HCT116 (cell line): ENCODE data around the gene C13orf46. TPM values are rescaled to one million over a fixed set of nuclear protein-coding genes. Genes with fewer than 3 reads are reported as not detected.

Experiments used
- ATAC-seq: fragments of 200-7000 bp; cut with Tn5 transposase; 2 replicates; pipeline ENCODE4 v1.9.1; 2020; ENCODE audit warnings: mild to moderate bottlenecking, moderate library complexity
- BruUV-seq: library from RNA; stranded (reverse); fragments of 400-500 nt; replicated peaks from 2 replicates; lab custom pipeline; 2021; lab: Mats Ljungman, UMichigan
- CTCF ChIA-PET: fragments of 300-600 bp; sonication (Branson Sonifier 250); formaldehyde crosslinking; loops from one replicate; lab custom pipeline; 2021; ENCODE audit warnings: antibody characterized with exemption; lab: Charles Lee
- POLR2A ChIA-PET: fragments of 300-600, 350-600 bp; sonication (Branson Sonifier 250); formaldehyde crosslinking; loops from one replicate; lab custom pipeline; 2021; ENCODE audit warnings: antibody characterized with exemption; lab: Charles Lee
- RAD21 ChIA-PET, 2 experiments: fragments of 300-600 bp; sonication (Branson Sonifier 250); formaldehyde crosslinking; loops; one replicate each; lab custom pipeline; 2023; ENCODE audit warnings: low total read pairs in 2 of 2; ENCODE audit not compliant: uncharacterized antibody in 2 of 2, unreplicated experiment in 2 of 2, low non-redundant PET in 1 of 2; lab: Charles Lee
- DNase-seq: peaks from one replicate; pipeline ENCODE4 v3.0.0-alpha.2; 2010; ENCODE audit warnings: low read depth, low spot score
- H2AFZ ChIP-seq: fragments of 200-600 bp; shearing (Covaris generic), sonication (generic); 2 replicates; pipeline ENCODE4 v1.6.1; 2017; ENCODE audit warnings: low read depth, mixed run types, mixed read lengths, antibody characterized with exemption, low read length; ENCODE audit not compliant: poor library complexity, severe bottlenecking
- H3K27ac ChIP-seq: 2 replicates; pipeline ENCODE4 v1.5.1; 2012; ENCODE audit warnings: low read depth, low read length
- H3K27me3 ChIP-seq: fragments of 200-600 bp; sonication (generic); 2 replicates; pipeline ENCODE4 v1.6.1; 2016; ENCODE audit warnings: mixed run types, low read length, mixed read lengths; ENCODE audit not compliant: insufficient read depth
- H3K36me3 ChIP-seq, 2 experiments: fragments of 200-500 bp in 1 of 2; fragments of 200-600 bp in 1 of 2; sonication (Bioruptor generic) in 1 of 2; sonication (generic) in 1 of 2; 2 replicates each; pipeline versions ENCODE4 v1.5.1 to v1.6.1; 2014 to 2016; ENCODE audit warnings: low read length in 2 of 2, inconsistent platforms in 1 of 2, mixed read lengths in 1 of 2, mixed run types in 1 of 2; ENCODE audit not compliant: insufficient read depth in 2 of 2, control insufficient read depth in 1 of 2
- H3K4me1 ChIP-seq, 2 experiments: fragments of 200-600 bp in 1 of 2; sonication (generic) in 1 of 2; 2 replicates each; pipeline versions ENCODE4 v1.5.1 to v1.6.1; 2012 to 2017; ENCODE audit warnings: low read length in 2 of 2, inconsistent platforms in 1 of 2, mild to moderate bottlenecking in 1 of 2, mixed read lengths in 1 of 2, mixed run types in 1 of 2, moderate library complexity in 1 of 2; ENCODE audit not compliant: insufficient read depth in 2 of 2, control insufficient read depth in 1 of 2
- H3K4me2 ChIP-seq: fragments of 200-600 bp; sonication (generic); 2 replicates; pipeline ENCODE4 v1.6.1; 2017; ENCODE audit warnings: mixed run types, low read length, mixed read lengths
- H3K4me3 ChIP-seq, 2 experiments: fragments of 200-600 bp in 1 of 2; sonication (generic) in 1 of 2; replicated peaks in 1 of 2; 2 replicates each; pipeline ENCODE4 v1.5.1; 2011 to 2016; ENCODE audit warnings: low read length in 2 of 2, control low read depth in 1 of 2, low read depth in 1 of 2, mild to moderate bottlenecking in 1 of 2, mixed read lengths in 1 of 2, mixed run types in 1 of 2
- H3K79me2 ChIP-seq: fragments of 200-600 bp; sonication (generic); 2 replicates; pipeline ENCODE4 v1.6.1; 2017; ENCODE audit warnings: mild to moderate bottlenecking, mixed run types, low read length, moderate library complexity, mixed read lengths; ENCODE audit not compliant: insufficient read depth
- H3K9ac ChIP-seq: fragments of 200-600 bp; sonication (generic); 2 replicates; pipeline ENCODE4 v1.6.1; 2016; ENCODE audit warnings: low read length, mixed read lengths
- H3K9me2 ChIP-seq: fragments of 200-600 bp; sonication (generic), shearing (Covaris generic); 2 replicates; pipeline ENCODE4 v1.6.1; 2017; ENCODE audit warnings: mixed run types, mild to moderate bottlenecking, moderate library complexity; ENCODE audit not compliant: insufficient read depth
- H3K9me3 ChIP-seq, 2 experiments: fragments of 200-500 bp in 1 of 2; fragments of 200-600 bp in 1 of 2; sonication (Bioruptor generic) in 1 of 2; sonication (generic) in 1 of 2; 2 replicates each; pipeline ENCODE4 v1.6.1; 2014 to 2017; ENCODE audit warnings: low read length in 2 of 2, mixed read lengths in 2 of 2, inconsistent platforms in 1 of 2, low read depth in 1 of 2, mild to moderate bottlenecking in 1 of 2, mixed run types in 1 of 2, moderate library complexity in 1 of 2; ENCODE audit not compliant: control insufficient read depth in 1 of 2, insufficient read depth in 1 of 2
- H4K20me1 ChIP-seq: fragments of 200-600 bp; sonication (generic), shearing (Covaris generic); 2 replicates; pipeline ENCODE4 v1.6.1; 2017; ENCODE audit warnings: mixed run types, mild to moderate bottlenecking, moderate library complexity; ENCODE audit not compliant: insufficient read depth
- CBX3 ChIP-seq: IDR thresholded peaks from 2 replicates; pipeline ENCODE4 v1.6.1; 2012; ENCODE audit warnings: low read depth
- ELF1 ChIP-seq: IDR thresholded peaks from 2 replicates; pipeline ENCODE4 v1.6.1; 2012; ENCODE audit warnings: low read depth, borderline replicate concordance
- EZH2 ChIP-seq: fragments of 200-600 bp; sonication (generic); IDR thresholded peaks from 2 replicates; pipeline ENCODE4 v1.6.1; 2017; ENCODE audit warnings: antibody characterized with exemption, mixed run types
- JUND ChIP-seq: IDR thresholded peaks from 2 replicates; pipeline ENCODE4 v1.6.1; 2012
- RAD21 ChIP-seq: IDR thresholded peaks from 2 replicates; pipeline ENCODE4 v1.6.1; 2012; ENCODE audit warnings: low read depth, mild to moderate bottlenecking
- SIN3A ChIP-seq: IDR thresholded peaks from 2 replicates; pipeline ENCODE4 v1.6.1; 2012; ENCODE audit warnings: low read depth
- SRF ChIP-seq: IDR thresholded peaks from 2 replicates; pipeline ENCODE4 v1.6.1; 2012; ENCODE audit warnings: low read depth
- TCF7L2 ChIP-seq: IDR thresholded peaks from 2 replicates; pipeline ENCODE4 v1.7.0; 2011; ENCODE audit warnings: borderline replicate concordance, inconsistent platforms; ENCODE audit not compliant: insufficient read depth, insufficient read length; ENCODE audit errors: extremely low read depth
- ZFX ChIP-seq: fragments of 450-650 bp; IDR thresholded peaks from 2 replicates; pipeline ENCODE4 v1.6.1; 2017
- intact Hi-C: fragments of 100-400 bp; cut with micrococcal nuclease; formaldehyde crosslinking; loops from 2 replicates; pipeline ENCODE4 v1.10.0; 2022
- total RNA-seq: library from RNA; stranded (reverse); gene quantifications from one replicate; pipeline ENCODE4 v1.2.1, GENCODE V29; 2021; ENCODE audit not compliant: unreplicated experiment
- TF ChIP-seq, protein P1 (sequence below): IDR thresholded peaks from 2 replicates; pipeline ENCODE4 v1.6.1; 2012
- TF ChIP-seq, protein P2 (sequence below): IDR thresholded peaks from 2 replicates; pipeline ENCODE4 v1.6.1; 2012; ENCODE audit warnings: low read depth

Gene C13orf46
- total RNA-seq, 1 experiment from 2014 or later: 0.93 TPM

DNA sequence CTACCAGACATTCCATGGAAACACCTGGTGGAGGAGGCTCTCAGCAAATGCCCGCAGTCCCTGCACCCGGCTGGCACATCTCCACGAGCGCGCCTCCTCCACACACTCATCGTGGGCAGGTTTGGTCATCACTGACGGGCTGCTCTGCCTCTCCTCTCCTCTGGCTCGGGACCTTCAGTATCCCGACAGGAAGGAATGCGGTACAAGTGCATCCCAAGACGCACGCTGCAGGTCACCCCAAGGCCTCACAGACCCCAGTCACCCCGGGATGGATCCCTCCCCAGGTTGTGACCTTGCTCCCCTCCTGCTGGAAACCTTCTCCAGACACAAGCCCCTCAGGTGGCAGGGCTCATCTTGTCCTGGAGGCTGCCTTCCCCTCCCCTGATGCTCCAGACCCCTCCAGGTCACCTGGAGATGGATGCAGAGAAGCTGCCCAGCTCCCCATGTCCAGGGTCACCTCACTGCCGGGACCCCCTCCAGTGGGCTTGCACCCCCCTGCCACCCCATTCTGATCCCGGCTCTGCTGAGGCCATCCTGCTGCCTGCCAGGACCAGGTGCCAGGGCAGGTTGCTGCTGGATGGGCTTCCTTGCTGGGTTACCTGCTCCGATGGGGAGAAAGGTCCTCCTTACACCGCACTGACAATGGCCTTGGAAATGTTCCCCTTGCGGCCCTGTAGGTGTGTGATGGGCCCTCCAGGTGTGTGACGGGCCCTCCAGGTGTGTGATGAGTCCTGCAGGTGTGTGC, 29.9 kb downstream of the C13orf46 start:
- no peaks in the 10 kb centered on the region for H3K27me3 ChIP-seq
- H4K20me1 ChIP-seq: no peaks in the 10 kb centered on the region
- BruUV-seq: no TSS peak
- DNase-seq (no peak), ATAC-seq (no peak)
- intact Hi-C loops: no loop called here
- no peak overlapping the region for H3K9ac ChIP-seq
- H3K4me1 ChIP-seq: peaks cover 0 to 4% of the 10 kb centered on the region in 2 experiments; a peak in 1 of 4 replicates
- POLR2A ChIA-PET: no interaction called here
- H3K9me2 ChIP-seq: no peaks in the 10 kb centered on the region
- TF ChIP-seq JUND: no peak
- H3K9me3 ChIP-seq: no peaks in the 10 kb centered on the region
- RAD21 ChIA-PET: no interaction called here
- CTCF ChIA-PET: no interaction called here
- no peaks in the 10 kb centered on the region for H3K79me2 ChIP-seq
- H2AFZ ChIP-seq: no peak overlapping the region
- H3K36me3 ChIP-seq: no peaks in the 10 kb centered on the region
- no peak overlapping the region for H3K4me3 ChIP-seq
- H3K27ac ChIP-seq: no peak overlapping the region
- no peak overlapping the region for H3K4me2 ChIP-seq

DNA sequence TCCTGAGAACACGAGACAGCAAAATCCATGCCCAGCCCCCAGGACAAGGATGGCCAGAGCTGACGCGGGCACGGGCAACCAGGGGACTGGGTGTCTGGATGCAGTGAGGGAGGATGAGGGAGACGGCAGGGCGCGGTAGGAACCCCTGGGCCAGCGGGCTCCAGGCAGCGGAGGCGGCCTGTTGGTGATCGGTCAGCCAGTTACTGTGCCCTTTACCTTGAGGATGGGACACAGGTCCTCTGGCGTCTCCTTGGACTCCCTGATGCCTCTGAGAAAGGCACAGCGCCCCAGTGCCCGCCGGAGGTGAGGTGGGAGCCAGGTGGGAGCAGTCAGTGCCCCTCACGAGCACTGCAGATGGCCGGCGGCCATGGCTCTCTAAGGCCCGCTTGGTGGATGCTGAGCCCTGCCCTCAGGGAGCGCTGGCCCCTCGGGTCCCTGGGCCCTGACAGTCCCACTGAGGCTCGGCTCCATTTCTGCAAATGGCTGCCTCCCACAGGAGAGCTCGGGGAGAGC, 31.2 kb downstream of the C13orf46 start:
- H3K9me3 ChIP-seq: no peaks in the 10 kb centered on the region
- RAD21 ChIA-PET: no interaction called here
- no peak overlapping the region for H2AFZ ChIP-seq
- no peaks in the 10 kb centered on the region for H3K36me3 ChIP-seq
- BruUV-seq: no TSS peak
- ATAC-seq (no peak), DNase-seq (no peak)
- no peaks in the 10 kb centered on the region for H4K20me1 ChIP-seq
- no peak overlapping the region for H3K4me2 ChIP-seq
- H3K27ac ChIP-seq: no peak overlapping the region
- H3K4me3 ChIP-seq: no peak overlapping the region
- no peaks in the 10 kb centered on the region for H3K27me3 ChIP-seq
- H3K9ac ChIP-seq: no peak overlapping the region
- intact Hi-C loops: no loop called here
- TF ChIP-seq RAD21 (no peak), ZFX (no peak), SIN3A (no peak), SRF (no peak), TCF7L2 (no peak), CBX3 (no peak), EZH2 (no peak), ELF1 (no peak)
- TF ChIP-seq, protein P1, sequence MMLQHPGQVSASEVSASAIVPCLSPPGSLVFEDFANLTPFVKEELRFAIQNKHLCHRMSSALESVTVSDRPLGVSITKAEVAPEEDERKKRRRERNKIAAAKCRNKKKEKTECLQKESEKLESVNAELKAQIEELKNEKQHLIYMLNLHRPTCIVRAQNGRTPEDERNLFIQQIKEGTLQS: no peak
- TF ChIP-seq, protein P2, sequence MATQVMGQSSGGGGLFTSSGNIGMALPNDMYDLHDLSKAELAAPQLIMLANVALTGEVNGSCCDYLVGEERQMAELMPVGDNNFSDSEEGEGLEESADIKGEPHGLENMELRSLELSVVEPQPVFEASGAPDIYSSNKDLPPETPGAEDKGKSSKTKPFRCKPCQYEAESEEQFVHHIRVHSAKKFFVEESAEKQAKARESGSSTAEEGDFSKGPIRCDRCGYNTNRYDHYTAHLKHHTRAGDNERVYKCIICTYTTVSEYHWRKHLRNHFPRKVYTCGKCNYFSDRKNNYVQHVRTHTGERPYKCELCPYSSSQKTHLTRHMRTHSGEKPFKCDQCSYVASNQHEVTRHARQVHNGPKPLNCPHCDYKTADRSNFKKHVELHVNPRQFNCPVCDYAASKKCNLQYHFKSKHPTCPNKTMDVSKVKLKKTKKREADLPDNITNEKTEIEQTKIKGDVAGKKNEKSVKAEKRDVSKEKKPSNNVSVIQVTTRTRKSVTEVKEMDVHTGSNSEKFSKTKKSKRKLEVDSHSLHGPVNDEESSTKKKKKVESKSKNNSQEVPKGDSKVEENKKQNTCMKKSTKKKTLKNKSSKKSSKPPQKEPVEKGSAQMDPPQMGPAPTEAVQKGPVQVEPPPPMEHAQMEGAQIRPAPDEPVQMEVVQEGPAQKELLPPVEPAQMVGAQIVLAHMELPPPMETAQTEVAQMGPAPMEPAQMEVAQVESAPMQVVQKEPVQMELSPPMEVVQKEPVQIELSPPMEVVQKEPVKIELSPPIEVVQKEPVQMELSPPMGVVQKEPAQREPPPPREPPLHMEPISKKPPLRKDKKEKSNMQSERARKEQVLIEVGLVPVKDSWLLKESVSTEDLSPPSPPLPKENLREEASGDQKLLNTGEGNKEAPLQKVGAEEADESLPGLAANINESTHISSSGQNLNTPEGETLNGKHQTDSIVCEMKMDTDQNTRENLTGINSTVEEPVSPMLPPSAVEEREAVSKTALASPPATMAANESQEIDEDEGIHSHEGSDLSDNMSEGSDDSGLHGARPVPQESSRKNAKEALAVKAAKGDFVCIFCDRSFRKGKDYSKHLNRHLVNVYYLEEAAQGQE: no peak
- H3K4me1 ChIP-seq: peaks cover 0 to 4% of the 10 kb centered on the region in 2 experiments; a peak in 1 of 4 replicates
- H3K79me2 ChIP-seq: no peaks in the 10 kb centered on the region
- CTCF ChIA-PET: no interaction called here
- H3K9me2 ChIP-seq: no peaks in the 10 kb centered on the region
- POLR2A ChIA-PET: no interaction called here
